ENCODE measurements around the gene CA12.

DNA sequence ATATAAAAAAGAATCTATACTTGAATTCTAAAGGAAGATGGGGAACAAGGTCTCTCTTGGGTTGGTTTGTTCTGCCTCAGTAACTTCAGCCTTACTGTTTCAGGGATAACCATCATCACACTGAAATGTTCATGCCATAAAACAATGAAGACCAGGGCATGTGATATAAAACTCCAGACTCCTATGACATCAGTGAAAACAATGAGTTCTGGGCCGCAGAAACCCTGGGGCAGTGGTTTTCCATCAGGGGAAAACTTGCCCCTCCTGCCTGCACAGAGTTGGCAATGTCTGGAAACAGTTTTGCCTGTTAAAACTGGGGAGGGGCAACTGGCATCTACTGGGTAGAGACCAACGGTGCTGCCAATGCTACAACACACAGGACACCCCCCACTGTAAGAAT is 46.8 kb downstream of the CA12 start:
- TF ChIP-seq GATA2 (IDR thresholded peaks at IDR 0.05; ENCODE audit: low read depth, low read length) (no peak), GATA3 (IDR thresholded peaks at IDR 0.05; ENCODE audit: low read depth, low read length) (no peak)

Data from SH-SY5Y (cell line).